ENCODE measurements around the gene RWDD4. TPM values are rescaled to one million over a fixed set of nuclear protein-coding genes. Genes with fewer than 3 reads are reported as not detected.

Gene RWDD4
- total RNA-seq, 1 donor from 2014 or later = 18.2 TPM

DNA sequence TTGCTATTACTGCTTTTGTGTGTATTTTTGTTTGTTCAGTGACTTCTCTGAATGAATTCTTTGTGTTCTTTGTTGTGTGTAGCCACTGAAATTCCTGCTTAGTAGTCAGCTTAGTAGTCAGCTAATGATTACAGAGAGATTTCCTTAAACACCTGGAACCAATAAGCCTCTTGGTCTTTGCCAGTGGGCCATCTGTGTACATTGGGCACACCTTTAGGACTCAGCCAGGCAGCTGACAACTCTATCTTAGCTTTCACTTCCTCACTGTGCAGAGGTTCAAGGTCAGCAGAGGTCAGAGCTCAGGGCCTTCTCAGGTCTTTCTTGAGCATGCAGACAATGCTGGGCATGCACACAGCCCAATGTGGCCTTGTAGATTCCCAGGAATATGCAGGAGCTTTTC lies 59.3 kb downstream of the RWDD4 start:
- H3K36me3 ChIP-seq = no peaks in the 10 kb centered on the region
- no peak for DNase-seq (ENCODE audit: extremely low spot score in 2 of 2)
- intact Hi-C loops (cut with DNase I) = loop anchor here (5.0 kb wide), 1 partner anchor 127 kb away; no protein-coding TSS in a partner anchor
- no peak overlapping the region for H3K4me3 ChIP-seq
- no peaks in the 10 kb centered on the region for H3K27me3 ChIP-seq
- no peaks in the 10 kb centered on the region for H3K9me3 ChIP-seq
- no peak overlapping the region for H3K27ac ChIP-seq
- no peaks in the 10 kb centered on the region for H3K4me1 ChIP-seq
- TF ChIP-seq CTCF (IDR thresholded peaks at IDR 0.05) (no peak), POLR2A (IDR thresholded peaks at IDR 0.05) (no peak), POLR2AphosphoS5 (IDR thresholded peaks at IDR 0.05; ENCODE audit: insufficient read depth in 1 of 2, low read depth in 1 of 2) (no peak)

DNA sequence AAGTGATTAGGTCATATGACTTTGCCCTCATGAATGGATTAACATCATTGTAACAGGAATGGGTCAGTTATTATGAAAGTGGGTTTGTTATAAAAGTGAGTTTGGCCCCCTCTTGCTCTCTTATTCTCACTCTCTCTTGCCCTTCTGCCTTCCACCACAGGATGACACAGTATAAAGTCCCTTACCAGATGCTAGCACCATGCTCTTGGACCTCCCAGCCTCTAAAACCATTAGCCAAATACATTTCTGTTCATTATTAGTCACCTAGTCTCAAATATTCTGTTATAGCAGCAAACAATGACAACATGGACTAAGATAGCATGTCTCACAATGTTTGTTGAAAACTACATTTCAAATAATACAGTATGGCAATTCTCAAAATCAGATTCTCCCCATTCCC lies 59.7 kb downstream of the RWDD4 start:
- H3K4me3 ChIP-seq = no peak overlapping the region
- intact Hi-C loops (cut with DNase I) = no loop called here
- H3K9me3 ChIP-seq = no peaks in the 10 kb centered on the region
- H3K36me3 ChIP-seq = no peaks in the 10 kb centered on the region
- no peaks in the 10 kb centered on the region for H3K27me3 ChIP-seq
- no peak for DNase-seq (ENCODE audit: extremely low spot score in 2 of 2)
- H3K4me1 ChIP-seq = no peaks in the 10 kb centered on the region
- TF ChIP-seq CTCF (IDR thresholded peaks at IDR 0.05) (no peak), POLR2A (IDR thresholded peaks at IDR 0.05) (no peak)
- no peak overlapping the region for H3K27ac ChIP-seq

GRCh38 chr4:183596067-183596757 lies 62.8 kb downstream of the RWDD4 start:
- no peaks in the 10 kb centered on the region for H3K4me1 ChIP-seq
- TF ChIP-seq CTCF (IDR thresholded peaks at IDR 0.05) (no peak), POLR2A (IDR thresholded peaks at IDR 0.05) (no peak)
- peak in 1 of 2 donors; percentile 40 for DNase-seq (ENCODE audit: extremely low spot score in 2 of 2)
- no peaks in the 10 kb centered on the region for H3K27me3 ChIP-seq
- no peaks in the 10 kb centered on the region for H3K36me3 ChIP-seq
- intact Hi-C loops (cut with DNase I) = no loop called here
- H3K27ac ChIP-seq = no peak overlapping the region
- H3K4me3 ChIP-seq = no peak overlapping the region
- no peaks in the 10 kb centered on the region for H3K9me3 ChIP-seq

DNA sequence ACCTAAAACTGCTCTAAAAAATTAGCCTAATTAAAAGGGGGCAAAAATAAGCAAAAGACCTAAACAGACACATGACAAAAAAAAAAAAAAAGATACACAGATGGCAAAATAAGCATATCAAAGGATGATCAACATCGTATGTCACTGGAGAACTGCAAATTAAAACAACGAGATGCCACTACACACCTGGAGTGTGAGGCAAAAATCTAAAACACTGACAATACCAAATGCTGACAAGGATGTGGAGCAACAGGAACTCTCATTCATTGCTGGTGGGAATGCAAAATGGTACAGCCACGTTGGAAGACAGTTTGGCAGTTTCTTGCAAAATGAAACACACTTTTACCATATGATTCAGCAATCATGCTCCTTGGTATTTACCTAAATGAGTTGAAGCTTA lies 64.2 kb downstream of the RWDD4 start:
- Histone ChIP-seq H3K9me3 (no peaks in the 10 kb centered on the region), H3K4me3 (no peak overlapping the region), H3K4me1 (no peaks in the 10 kb centered on the region), H3K27ac (no peak overlapping the region), H3K27me3 (no peaks in the 10 kb centered on the region), H3K36me3 (no peaks in the 10 kb centered on the region)
- intact Hi-C loops (cut with DNase I) = no loop called here
- TF ChIP-seq POLR2AphosphoS5 (IDR thresholded peaks at IDR 0.05; ENCODE audit: insufficient read depth in 1 of 2, low read depth in 1 of 2) = no peak
- no peak for TF ChIP-seq POLR2A (IDR thresholded peaks at IDR 0.05)
- peak in 1 of 2 donors; percentile 16 for DNase-seq (ENCODE audit: extremely low spot score in 2 of 2)

DNA sequence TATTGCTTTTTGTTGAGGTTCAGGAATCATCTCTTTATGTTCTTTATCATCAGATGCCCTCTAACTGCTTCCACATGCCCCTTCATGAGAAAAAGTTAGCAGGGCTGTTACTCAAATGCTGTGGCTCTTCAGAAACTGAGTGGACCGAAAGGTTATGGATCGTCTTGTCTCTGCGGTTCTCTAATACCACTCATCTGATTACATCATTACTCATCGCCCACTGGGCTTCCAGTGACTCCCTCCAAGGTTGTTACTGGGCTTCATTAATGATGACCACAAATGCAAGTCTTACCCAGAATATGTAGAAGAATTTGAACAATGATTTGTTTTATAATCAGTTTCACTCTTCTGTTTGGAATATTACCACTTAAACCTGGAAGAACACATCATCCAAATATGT lies 67.7 kb downstream of the RWDD4 start:
- Histone ChIP-seq H3K4me1 (no peaks in the 10 kb centered on the region), H3K27ac (no peak overlapping the region), H3K9me3 (no peaks in the 10 kb centered on the region), H3K27me3 (no peaks in the 10 kb centered on the region), H3K36me3 (no peaks in the 10 kb centered on the region), H3K4me3 (no peak overlapping the region)
- DNase-seq (ENCODE audit: extremely low spot score in 2 of 2) = peak in 1 of 2 donors; percentile 54
- TF ChIP-seq CTCF (IDR thresholded peaks at IDR 0.05) (no peak), POLR2A (IDR thresholded peaks at IDR 0.05) (no peak)
- intact Hi-C loops (cut with DNase I) = no loop called here

Small RNAs within 50 kb of the gene (small RNA-seq; reads per million reads assigned to genes)
- not detected for gene RNU6-1053P
- not detected for gene RNU6-335P
- not detected for gene RNU6-479P

Other genes starting within 250 kb of the RWDD4 start
- 15.0 TPM for gene CDKN2AIP, start 214.5 kb downstream of the RWDD4 start, total RNA-seq
- gene ING2, start 154.1 kb downstream of the RWDD4 start, total RNA-seq = 8.1 TPM
- 40.3 TPM for gene TRAPPC11, start 108 bp upstream of the RWDD4 start, total RNA-seq
- gene STOX2, start 246.1 kb upstream of the RWDD4 start, total RNA-seq = 11.5 TPM

Data from vagina (tissue), 2 donors.